22Rv1 (cell line): ENCODE measurements around the gene TTC16.

Source experiments
- CTCF ChIP-seq: fragments of 450-650 bp; IDR thresholded peaks from 2 replicates; pipeline ENCODE4 v1.5.1; 2017; ENCODE audit warnings: mild to moderate bottlenecking
- ZFX ChIP-seq: fragments of 450-650 bp; IDR thresholded peaks from 2 replicates; pipeline ENCODE4 v1.6.1; 2017; ENCODE audit warnings: antibody characterized with exemption, borderline replicate concordance

GRCh38 chr9:127698386-127698785 is 17.5 kb upstream of the TTC16 start:
- TF ChIP-seq CTCF (no peak), ZFX (no peak)
